SK-N-SH (cell line): ENCODE measurements around the gene OTUD4.

ENCODE experiments used
- CHD2 ChIP-seq: fragments of 150-350 bp; IDR thresholded peaks from 2 replicates; pipeline ENCODE4 v1.6.1; 2018; ENCODE audit warnings: low read length; ENCODE audit not compliant: partially characterized antibody
- EZH2phosphoT487 ChIP-seq: fragments of 200-600 bp; sonication (generic); IDR thresholded peaks from 2 replicates; pipeline ENCODE4 v1.6.1; 2017; ENCODE audit warnings: low read depth, mixed run types, mild to moderate bottlenecking, antibody characterized with exemption, moderate library complexity, borderline replicate concordance
- FOXM1 ChIP-seq: IDR thresholded peaks from 2 replicates; pipeline ENCODE4 v1.4.0; 2012; ENCODE audit warnings: low read depth, mild to moderate bottlenecking
- MEF2A ChIP-seq: IDR thresholded peaks from 2 replicates; pipeline ENCODE4 v1.4.0; 2012; ENCODE audit warnings: low read depth, borderline replicate concordance
- POLR2AphosphoS5 ChIP-seq: IDR thresholded peaks from 2 replicates; pipeline ENCODE4 v1.6.1; 2012; ENCODE audit warnings: low read depth, low read length
- RAD21 ChIP-seq: IDR thresholded peaks from 2 replicates; pipeline ENCODE4 v1.6.1; 2012; ENCODE audit warnings: mild to moderate bottlenecking, low read length
- RFX5 ChIP-seq: IDR thresholded peaks from 2 replicates; pipeline ENCODE4 v1.6.1; 2012; ENCODE audit warnings: mild to moderate bottlenecking, improper control_type of control experiment, low read length
- SMC3 ChIP-seq: IDR thresholded peaks from 2 replicates; pipeline ENCODE4 v1.6.1; 2012; ENCODE audit warnings: low read depth, low read length, improper control_type of control experiment
- TAF1 ChIP-seq: IDR thresholded peaks from 2 replicates; pipeline ENCODE4 v1.6.1; 2012; ENCODE audit warnings: low read depth, mild to moderate bottlenecking, low read length, moderate library complexity, borderline replicate concordance
- TF ChIP-seq, protein P1 (sequence below): fragments of 200-600 bp; sonication (generic); IDR thresholded peaks from 2 replicates; pipeline ENCODE4 v1.6.1; 2017; ENCODE audit warnings: antibody characterized with exemption, mild to moderate bottlenecking, moderate library complexity
- TF ChIP-seq, protein P2 (sequence below): fragments of 150-350 bp; IDR thresholded peaks from 2 replicates; pipeline ENCODE4 v1.6.1; 2016; ENCODE audit warnings: mild to moderate bottlenecking, low read depth, low read length

GRCh38 chr4:145107126-145107525 lies 73.3 kb downstream of the OTUD4 start:
- TF ChIP-seq, protein P1, sequence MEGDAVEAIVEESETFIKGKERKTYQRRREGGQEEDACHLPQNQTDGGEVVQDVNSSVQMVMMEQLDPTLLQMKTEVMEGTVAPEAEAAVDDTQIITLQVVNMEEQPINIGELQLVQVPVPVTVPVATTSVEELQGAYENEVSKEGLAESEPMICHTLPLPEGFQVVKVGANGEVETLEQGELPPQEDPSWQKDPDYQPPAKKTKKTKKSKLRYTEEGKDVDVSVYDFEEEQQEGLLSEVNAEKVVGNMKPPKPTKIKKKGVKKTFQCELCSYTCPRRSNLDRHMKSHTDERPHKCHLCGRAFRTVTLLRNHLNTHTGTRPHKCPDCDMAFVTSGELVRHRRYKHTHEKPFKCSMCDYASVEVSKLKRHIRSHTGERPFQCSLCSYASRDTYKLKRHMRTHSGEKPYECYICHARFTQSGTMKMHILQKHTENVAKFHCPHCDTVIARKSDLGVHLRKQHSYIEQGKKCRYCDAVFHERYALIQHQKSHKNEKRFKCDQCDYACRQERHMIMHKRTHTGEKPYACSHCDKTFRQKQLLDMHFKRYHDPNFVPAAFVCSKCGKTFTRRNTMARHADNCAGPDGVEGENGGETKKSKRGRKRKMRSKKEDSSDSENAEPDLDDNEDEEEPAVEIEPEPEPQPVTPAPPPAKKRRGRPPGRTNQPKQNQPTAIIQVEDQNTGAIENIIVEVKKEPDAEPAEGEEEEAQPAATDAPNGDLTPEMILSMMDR = no peak
- TF ChIP-seq EZH2phosphoT487 = no peak
- no peak for TF ChIP-seq RFX5
- no peak for TF ChIP-seq RAD21
- TF ChIP-seq, protein P2, sequence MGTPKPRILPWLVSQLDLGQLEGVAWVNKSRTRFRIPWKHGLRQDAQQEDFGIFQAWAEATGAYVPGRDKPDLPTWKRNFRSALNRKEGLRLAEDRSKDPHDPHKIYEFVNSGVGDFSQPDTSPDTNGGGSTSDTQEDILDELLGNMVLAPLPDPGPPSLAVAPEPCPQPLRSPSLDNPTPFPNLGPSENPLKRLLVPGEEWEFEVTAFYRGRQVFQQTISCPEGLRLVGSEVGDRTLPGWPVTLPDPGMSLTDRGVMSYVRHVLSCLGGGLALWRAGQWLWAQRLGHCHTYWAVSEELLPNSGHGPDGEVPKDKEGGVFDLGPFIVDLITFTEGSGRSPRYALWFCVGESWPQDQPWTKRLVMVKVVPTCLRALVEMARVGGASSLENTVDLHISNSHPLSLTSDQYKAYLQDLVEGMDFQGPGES = no peak
- TF ChIP-seq POLR2AphosphoS5 = no peak
- no peak for TF ChIP-seq CHD2
- TF ChIP-seq MEF2A = no peak
- TF ChIP-seq TAF1 = no peak
- no peak for TF ChIP-seq FOXM1
- TF ChIP-seq SMC3 = no peak
